ENCODE measurements around the gene DCAF15.

DNA sequence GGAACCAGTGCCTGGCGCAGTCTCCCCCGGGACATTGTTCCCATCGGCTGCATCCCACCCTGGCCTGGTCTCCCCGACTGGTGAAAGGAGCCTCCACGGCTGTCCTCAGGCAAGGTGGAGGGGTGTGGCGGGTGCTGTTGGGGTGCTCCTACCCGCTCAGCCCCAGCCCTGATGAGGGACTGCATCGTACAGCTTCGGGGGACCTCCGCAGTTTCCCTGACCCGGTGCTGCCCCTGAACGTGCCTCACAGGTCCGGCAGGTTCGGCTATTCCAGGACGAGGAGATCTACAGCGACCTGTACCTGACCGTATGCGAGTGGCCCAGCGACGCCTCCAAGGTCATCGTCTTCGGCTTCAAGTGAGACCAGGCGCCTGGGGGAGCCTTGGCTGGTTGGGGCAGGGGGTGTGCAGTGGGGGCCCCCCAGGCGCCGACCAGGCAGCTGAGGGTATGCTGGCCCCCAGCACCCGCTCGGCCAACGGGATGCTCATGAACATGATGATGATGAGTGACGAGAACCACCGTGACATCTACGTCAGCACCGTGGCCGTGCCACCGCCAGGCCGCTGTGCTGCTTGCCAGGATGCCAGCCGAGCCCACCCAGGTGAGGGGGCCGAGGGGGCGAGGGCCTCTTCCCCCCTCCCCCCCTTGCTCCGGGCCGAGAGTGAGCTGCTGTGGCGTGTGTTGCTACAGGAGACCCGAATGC, 3.5 kb downstream of the DCAF15 start:
- no peak for TF ChIP-seq CTCF (IDR thresholded peaks at IDR 0.05)
- no peak for TF ChIP-seq POLR2A (IDR thresholded peaks at IDR 0.05)
